ENCODE measurements around the gene PHKB. TPM values are rescaled to one million over a fixed set of nuclear protein-coding genes. Genes with fewer than 3 reads are reported as not detected.

Gene PHKB
- polyA plus RNA-seq, 1 donor from 2014 or later, result 99.5 TPM

GRCh38 chr16:47507701-47508100 lies 46.6 kb downstream of the PHKB start:
- TF ChIP-seq CTCF (IDR thresholded peaks at IDR 0.05; ENCODE audit: poor library complexity, severe bottlenecking), result no peak
- no peak for TF ChIP-seq SMC3 (conservative IDR thresholded peaks at IDR 0.05; ENCODE audit: poor library complexity)
- no peak for TF ChIP-seq RAD21 (conservative IDR thresholded peaks at IDR 0.05)
- no peak for TF ChIP-seq MXI1 (conservative IDR thresholded peaks at IDR 0.05; ENCODE audit: poor library complexity, severe bottlenecking)
- no peak for TF ChIP-seq EZH2 (IDR thresholded peaks at IDR 0.05; ENCODE audit: borderline replicate concordance, insufficient read depth, low read length, poor library complexity, severe bottlenecking)
- no peak for TF ChIP-seq REST (IDR thresholded peaks at IDR 0.05; ENCODE audit: borderline replicate concordance)
- no peak for TF ChIP-seq EP300 (conservative IDR thresholded peaks at IDR 0.05; ENCODE audit: poor library complexity, severe bottlenecking)
- no peak for TF ChIP-seq TAF1 (IDR thresholded peaks at IDR 0.05; ENCODE audit: low read depth)
- no peak for TF ChIP-seq POLR2AphosphoS5 (IDR thresholded peaks at IDR 0.05)
- Histone ChIP-seq H3K9ac (ENCODE audit: low read length) (no peak overlapping the region), H3F3A (ENCODE audit: insufficient read depth, low read length, poor library complexity, severe bottlenecking) (no peaks in the 10 kb centered on the region), H3K27me3 (ENCODE audit: insufficient read depth, low read depth, low read length) (no peaks in the 10 kb centered on the region), H3K36me3 (ENCODE audit: insufficient read depth, low read length) (peaks cover under 1% of the 10 kb centered on the region), H2AFZ (ENCODE audit: low read depth, low read length) (no peak overlapping the region), H3K4me2 (ENCODE audit: low read length) (no peak overlapping the region), H3K4me3 (ENCODE audit: low read length) (no peak overlapping the region), H3K9me3 (ENCODE audit: low read length) (no peaks in the 10 kb centered on the region), H3K79me2 (replicated peaks; ENCODE audit: insufficient read depth, low read length) (no peaks in the 10 kb centered on the region), H4K20me1 (ENCODE audit: insufficient read depth) (no peaks in the 10 kb centered on the region), H3K27ac (ENCODE audit: low read length) (no peak overlapping the region), H3K9me2 (ENCODE audit: insufficient read depth, low read length) (no peaks in the 10 kb centered on the region)

GRCh38 chr16:47511882-47512281 lies 50.8 kb downstream of the PHKB start:
- no peak overlapping the region for H2AFZ ChIP-seq (ENCODE audit: low read depth, low read length)
- no peaks in the 10 kb centered on the region for H4K20me1 ChIP-seq (ENCODE audit: insufficient read depth)
- TF ChIP-seq SMC3 (conservative IDR thresholded peaks at IDR 0.05; ENCODE audit: poor library complexity) (no peak), TAF1 (IDR thresholded peaks at IDR 0.05; ENCODE audit: low read depth) (no peak), POLR2AphosphoS5 (IDR thresholded peaks at IDR 0.05) (no peak), EZH2 (IDR thresholded peaks at IDR 0.05; ENCODE audit: borderline replicate concordance, insufficient read depth, low read length, poor library complexity, severe bottlenecking) (no peak), RAD21 (conservative IDR thresholded peaks at IDR 0.05) (no peak), EP300 (conservative IDR thresholded peaks at IDR 0.05; ENCODE audit: poor library complexity, severe bottlenecking) (no peak), CTCF (IDR thresholded peaks at IDR 0.05; ENCODE audit: poor library complexity, severe bottlenecking) (no peak), MXI1 (conservative IDR thresholded peaks at IDR 0.05; ENCODE audit: poor library complexity, severe bottlenecking) (no peak), REST (IDR thresholded peaks at IDR 0.05; ENCODE audit: borderline replicate concordance) (no peak)
- H3K4me3 ChIP-seq (ENCODE audit: low read length), result no peak overlapping the region
- no peaks in the 10 kb centered on the region for H3F3A ChIP-seq (ENCODE audit: insufficient read depth, low read length, poor library complexity, severe bottlenecking)
- no peaks in the 10 kb centered on the region for H3K27me3 ChIP-seq (ENCODE audit: insufficient read depth, low read depth, low read length)
- H3K79me2 ChIP-seq (replicated peaks; ENCODE audit: insufficient read depth, low read length), result no peaks in the 10 kb centered on the region
- no peaks in the 10 kb centered on the region for H3K9me3 ChIP-seq (ENCODE audit: low read length)
- no peak overlapping the region for H3K9ac ChIP-seq (ENCODE audit: low read length)
- H3K9me2 ChIP-seq (ENCODE audit: insufficient read depth, low read length), result no peaks in the 10 kb centered on the region
- no peak overlapping the region for H3K27ac ChIP-seq (ENCODE audit: low read length)
- peaks cover 15% of the 10 kb centered on the region for H3K36me3 ChIP-seq (ENCODE audit: insufficient read depth, low read length)
- H3K4me2 ChIP-seq (ENCODE audit: low read length), result no peak overlapping the region
